ENCODE measurements around the gene KLF12. TPM values are rescaled to one million over a fixed set of nuclear protein-coding genes. Genes with fewer than 3 reads are reported as not detected.

KLF12 gene
- 8.2 and 9.1 TPM in 2 replicates for total RNA-seq

DNA sequence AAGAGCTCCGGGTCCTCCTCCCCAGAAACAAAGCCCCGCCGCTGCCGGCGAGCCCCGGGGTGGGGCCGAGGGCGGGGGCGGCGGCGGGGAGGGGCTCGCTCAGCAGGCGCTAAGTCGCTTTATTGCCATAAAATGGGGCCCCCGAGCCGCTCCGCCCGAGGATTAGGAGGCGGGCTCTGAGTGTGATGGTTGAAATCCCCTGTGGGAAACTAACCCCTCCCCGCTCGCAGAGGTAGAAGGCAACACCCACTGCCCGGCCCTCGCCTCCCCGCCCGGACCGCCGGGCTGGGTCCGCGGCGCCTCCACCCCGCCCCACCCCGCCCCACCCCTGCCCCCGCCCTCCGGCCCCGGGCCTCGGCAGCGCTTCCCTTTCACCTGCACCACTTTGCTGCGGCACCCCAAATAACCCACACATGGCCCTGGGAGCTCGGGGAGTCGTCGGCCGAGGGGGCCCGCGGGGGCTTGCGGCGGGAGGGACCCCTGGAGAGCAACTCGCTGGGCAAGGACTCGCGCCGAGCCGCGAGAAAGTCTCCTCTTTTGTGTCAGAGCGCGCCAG is at the start of gene KLF12:
Gene KLF12, minus strand, starts transcription at position 184 of the 556 bp plus-strand sequence.
- peak; percentile 64 for DNase-seq (ENCODE audit: low read depth, low spot score)

- no peak for DNase-seq (ENCODE audit: low read depth, low spot score)
These were observed 48.3 kb upstream of the KLF12 start for GRCh38 chr13:74182491-74182890.

DNA sequence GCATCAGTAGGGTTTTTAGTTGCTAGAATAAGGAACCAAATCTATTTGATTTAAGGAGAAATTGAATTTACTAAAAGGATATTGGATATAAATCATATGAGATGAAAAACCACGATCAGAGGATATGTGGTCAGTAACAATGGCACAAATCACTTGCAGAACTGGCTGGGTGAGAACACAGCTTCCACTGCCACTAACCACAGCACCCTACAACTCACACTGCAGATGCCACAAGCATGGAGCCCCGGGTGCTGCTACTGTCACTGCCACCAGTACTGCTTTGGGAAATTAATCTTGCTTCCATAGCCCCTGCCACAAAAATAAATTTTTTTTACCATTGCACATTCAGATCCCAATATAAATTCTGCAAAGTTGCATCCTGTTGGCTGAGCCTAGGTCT is 40.6 kb upstream of the KLF12 start:
- DNase-seq (ENCODE audit: low read depth, low spot score), result no peak

DNA sequence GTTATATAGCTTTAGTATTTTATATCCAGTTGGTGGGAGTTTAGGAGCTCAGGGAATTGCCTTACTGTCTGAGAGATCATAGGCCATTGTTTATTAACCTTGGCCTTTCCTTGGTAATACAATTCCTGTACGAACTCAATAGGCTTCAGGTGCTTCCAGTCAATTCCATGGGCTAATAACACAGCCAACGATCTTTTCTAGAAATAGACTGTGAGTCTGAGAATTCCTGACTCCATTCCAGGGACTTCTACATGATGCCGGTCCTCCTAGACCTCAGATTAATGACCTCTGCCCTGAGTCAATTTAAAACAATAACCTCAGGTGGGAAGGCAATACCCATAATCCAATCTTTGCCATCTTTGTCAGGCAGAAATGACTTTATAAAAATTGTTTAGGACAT is 39.6 kb upstream of the KLF12 start:
- no peak for DNase-seq (ENCODE audit: low read depth, low spot score)

DNA sequence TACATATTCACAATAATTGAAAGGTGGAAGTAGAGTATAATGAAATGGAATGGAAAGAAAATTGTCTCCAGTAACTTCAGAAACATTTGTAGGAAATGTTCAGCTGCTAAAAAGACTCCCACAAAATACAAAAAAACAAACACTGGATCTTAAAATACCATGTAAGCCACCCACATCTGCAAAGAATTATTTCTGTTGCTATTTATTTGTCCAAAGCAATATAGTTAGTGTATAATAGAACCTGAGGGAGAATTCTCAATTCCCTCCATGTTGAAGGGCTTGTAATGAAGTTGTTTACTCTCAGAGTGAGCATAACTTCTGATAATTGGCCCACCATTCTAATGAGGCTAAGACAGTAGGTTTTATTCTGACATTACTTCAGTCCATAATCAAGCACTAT is 37.4 kb upstream of the KLF12 start:
- DNase-seq (ENCODE audit: low read depth, low spot score), result no peak

DNA sequence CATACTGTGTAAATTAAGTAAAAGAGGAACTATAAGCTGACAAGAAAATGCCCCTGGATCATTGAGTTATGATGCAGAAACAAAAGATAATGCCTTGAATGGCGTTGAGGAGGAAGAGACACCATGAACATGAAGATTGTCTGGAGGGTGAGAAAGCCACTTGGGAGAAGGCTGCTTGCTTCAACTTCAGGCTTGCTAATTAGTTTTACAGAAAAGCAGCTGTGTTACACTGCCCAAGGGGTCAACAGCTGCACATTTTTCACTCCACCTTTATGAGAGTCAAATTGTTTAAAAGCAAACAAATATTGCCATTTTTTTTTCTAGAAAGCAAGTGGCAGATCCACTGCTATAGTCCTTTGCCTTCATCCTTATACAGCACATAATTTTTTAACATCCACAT is 35.5 kb upstream of the KLF12 start:
- no peak for DNase-seq (ENCODE audit: low read depth, low spot score)

GRCh38 chr13:74168263-74168675 is 34.1 kb upstream of the KLF12 start:
- DNase-seq (ENCODE audit: low read depth, low spot score), result no peak

DNA sequence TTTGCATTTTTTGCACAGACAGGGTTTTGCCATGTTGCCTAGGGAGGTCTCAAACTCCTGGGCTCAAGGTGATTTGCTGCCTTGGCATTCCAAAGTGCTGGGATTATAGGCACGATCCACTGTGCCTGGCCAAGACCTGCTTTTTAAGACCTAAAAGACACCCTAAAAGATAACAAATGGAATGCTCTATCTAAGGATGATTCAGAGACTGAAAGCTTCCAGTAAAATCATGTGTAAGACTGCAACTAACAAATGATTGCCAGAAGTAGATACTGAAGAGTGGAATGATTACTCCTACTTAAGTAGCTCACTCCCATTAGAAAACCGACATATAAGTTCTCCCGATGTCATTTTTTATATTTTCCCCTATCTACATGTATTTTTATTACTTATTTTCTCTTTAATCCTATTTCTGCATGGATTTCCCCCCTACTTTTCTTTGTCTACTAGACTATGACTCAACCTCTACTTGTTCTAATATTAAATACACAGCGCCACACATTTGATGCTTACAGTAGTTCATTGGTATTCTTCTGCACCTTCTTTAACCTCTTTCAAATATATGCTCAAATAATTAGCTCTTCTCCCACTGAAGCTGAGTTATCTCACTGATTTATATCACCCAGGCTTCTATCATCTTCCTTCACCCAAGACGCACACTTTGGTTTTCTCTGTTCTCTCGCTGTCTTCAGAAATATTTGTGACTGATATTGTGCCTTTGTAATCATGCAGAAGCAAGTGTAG is 32.2 kb upstream of the KLF12 start:
- no peak for DNase-seq (ENCODE audit: low read depth, low spot score)

DNA sequence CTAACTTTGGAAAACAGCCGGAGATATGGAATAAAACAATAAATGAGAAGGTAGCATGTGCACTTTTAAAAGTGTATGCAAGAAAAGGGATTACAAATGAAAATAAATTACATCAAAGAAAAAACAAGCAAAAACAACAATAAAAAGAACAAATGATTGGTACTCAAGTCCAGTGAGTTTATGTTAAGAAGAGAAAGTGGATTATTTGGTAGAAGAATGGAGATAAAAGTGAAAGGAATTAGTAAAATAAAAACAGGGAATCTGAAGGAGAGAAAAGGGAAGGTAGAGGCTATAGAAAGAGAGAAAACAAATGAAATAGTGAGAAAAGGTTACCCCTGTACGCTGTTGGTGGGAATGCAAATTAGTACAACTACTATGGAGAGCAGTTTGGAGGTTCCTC is 28.6 kb upstream of the KLF12 start:
- DNase-seq (ENCODE audit: low read depth, low spot score), result no peak

DNA sequence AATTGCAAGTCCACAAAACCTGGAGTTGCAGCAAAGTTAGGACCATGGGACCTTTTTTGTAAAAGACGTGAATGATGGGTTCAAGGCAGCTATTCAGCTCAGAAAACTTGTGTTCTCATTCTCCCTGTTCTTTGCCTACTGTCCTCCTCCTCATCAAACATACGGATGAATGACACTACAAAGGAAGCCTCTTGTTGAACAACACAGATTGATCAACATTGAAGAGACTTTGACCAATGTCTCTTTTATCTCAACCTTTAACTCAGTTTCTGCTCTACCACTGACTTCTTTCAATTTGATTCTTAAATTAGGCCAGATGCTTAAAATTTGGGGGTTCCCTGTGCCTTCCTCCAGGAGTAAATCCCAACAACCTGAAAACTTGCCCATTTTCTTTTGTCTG is 27.9 kb upstream of the KLF12 start:
- no peak for DNase-seq (ENCODE audit: low read depth, low spot score)

- no peak for DNase-seq (ENCODE audit: low read depth, low spot score)
These were observed 24.6 kb upstream of the KLF12 start for GRCh38 chr13:74158571-74159352.

DNA sequence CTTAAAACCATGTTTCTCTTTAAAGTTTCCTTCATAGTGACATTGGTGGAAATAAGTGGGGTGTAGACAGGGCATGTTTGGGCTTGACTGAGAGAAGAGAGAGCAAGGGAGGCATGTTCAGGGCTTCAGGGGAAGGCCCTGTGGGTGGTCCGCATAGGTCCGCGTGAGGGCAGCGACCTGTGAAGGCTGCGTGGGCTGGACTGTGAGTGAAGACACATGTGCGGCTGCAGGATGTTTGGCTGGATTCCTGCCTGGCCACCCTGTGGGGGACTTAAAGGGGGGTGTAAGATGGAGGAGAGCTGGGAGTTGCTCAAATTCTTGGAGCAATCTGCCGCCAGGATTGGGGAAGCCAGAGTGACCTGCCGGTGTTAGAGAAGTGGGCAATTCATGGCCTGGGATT is 23.8 kb upstream of the KLF12 start:
- no peak for DNase-seq (ENCODE audit: low read depth, low spot score)

DNA sequence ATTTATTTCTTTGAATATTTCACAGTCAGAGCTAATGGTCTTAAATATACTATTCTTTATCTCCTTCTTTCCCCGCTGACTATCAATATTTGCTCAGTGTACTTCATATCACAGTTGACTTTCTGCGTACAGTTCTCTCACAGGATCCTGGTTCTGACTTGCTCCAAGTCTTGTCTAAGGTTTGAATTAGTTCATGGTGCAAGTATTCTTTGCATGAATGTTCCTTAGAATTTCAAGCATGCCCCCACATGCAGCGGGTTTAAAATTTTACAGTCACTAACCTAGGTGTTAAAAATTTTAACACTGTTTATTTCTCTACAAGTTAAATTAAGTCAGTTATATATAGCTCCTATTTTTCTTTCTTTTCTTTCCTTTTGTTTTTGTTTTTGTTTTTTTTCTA is 20.8 kb upstream of the KLF12 start:
- DNase-seq (ENCODE audit: low read depth, low spot score), result no peak

DNA sequence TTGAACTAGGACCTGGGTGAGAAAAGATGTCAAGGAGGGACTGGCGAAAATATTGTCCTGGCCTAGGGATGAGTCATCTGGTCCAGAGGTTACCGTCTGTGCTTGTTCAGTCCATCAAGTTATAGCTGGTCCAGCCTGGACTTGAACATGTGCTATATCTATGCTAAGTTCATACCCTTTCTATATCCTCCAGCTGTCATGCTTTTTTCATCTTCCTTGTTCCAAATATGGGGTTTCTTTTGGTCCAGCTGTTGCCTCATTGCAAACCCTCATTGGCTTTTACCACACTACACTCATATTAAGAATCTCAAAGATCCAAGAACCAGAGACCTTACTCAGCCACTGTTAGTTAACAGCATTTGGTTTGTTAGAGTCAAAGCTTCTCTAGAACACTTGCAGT is 19.1 kb upstream of the KLF12 start:
- DNase-seq (ENCODE audit: low read depth, low spot score), result no peak

- no peak for DNase-seq (ENCODE audit: low read depth, low spot score)
These were observed 17.7 kb upstream of the KLF12 start for GRCh38 chr13:74151859-74152258.

- DNase-seq (ENCODE audit: low read depth, low spot score), result no peak
These were observed 14.1 kb upstream of the KLF12 start for GRCh38 chr13:74148352-74148751.

DNA sequence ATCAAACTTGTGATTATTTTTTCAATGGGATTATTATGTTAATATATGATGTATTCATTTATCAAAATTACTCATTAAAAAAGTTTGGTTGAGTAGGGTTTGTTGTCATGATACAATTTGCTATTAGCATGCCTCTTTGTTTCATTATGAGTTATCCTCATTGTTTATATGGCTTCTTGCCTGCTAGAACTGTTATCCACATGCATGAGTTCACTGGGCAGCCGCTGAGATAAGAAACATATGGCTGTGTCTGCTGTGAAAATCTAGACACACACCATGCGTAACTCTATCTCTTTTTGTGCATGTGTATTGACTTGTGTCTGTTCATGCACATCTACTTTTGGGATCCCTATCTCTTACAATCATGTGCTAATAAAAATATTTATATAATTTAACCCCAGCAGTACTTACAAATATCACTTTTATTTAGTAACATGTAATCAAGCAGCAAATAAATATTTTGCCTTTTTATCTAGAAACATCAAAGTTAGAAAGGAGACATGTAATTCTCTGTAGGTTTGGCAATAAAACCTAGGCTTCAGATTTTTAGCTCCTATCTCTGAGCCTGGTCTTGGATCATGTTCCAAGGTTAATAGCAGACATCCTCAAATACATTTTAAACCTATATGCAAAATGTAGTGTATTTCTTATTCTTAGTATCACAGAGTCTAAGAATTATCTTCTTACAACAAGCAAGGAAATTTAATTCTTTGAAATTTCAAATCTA is 11.2 kb upstream of the KLF12 start:
- DNase-seq (ENCODE audit: low read depth, low spot score), result no peak

DNA sequence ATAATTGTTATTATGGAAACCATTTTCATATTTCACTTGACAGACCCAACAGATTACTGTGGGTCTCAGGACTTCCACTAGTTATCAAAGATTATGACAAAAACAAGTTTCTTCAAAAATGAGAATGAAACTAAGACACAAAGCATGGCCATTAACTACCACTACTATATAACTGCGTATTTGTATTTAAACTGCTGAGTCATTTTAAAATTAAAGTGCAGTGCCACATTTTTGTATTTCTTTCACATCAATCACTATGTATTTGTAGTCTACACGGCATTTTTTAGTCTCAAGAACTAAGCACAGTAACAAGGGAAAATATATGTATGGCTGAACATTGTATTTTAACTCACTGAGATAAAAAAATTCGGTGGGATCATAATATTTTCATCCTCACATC is 10.1 kb upstream of the KLF12 start:
- DNase-seq (ENCODE audit: low read depth, low spot score), result no peak

DNA sequence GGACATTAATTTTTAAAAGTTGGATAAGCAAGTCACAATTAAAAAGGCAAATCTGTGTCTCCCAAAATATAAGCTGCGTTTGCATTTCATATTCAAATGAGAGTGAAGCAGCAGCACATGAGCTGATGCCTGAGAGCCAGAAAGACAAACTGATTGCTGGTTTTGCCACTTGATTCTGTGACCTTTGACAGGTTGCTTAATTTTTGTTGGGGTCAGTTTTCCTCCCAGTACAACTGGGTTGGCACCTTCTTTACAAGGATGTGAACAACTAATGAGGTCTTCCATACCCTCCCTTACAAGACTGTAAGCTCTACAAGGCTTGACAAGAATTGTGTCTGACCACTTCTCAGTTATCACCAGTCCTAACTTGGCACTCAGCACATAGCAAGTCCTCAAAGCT is 8.1 kb upstream of the KLF12 start:
- no peak for DNase-seq (ENCODE audit: low read depth, low spot score)

DNA sequence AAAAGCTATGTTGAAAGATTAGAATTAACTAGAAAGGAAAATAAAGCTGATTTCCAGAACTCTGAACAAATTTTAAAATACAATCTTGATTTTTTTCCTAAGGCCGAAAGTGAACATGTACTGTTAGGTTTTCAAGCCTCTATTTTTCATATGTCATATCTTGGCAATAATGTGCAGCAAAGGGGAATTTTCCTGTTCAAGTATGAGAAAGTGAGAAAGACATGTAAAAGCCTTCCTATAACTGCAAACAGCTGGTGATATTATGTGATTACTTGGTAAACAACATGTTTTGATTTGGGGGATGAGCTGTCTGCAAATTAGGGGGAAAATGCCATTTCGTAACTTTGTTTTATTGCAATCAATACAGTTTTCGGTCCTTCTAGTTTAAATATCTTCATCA is 4.0 kb upstream of the KLF12 start:
- DNase-seq (ENCODE audit: low read depth, low spot score), result no peak

DNA sequence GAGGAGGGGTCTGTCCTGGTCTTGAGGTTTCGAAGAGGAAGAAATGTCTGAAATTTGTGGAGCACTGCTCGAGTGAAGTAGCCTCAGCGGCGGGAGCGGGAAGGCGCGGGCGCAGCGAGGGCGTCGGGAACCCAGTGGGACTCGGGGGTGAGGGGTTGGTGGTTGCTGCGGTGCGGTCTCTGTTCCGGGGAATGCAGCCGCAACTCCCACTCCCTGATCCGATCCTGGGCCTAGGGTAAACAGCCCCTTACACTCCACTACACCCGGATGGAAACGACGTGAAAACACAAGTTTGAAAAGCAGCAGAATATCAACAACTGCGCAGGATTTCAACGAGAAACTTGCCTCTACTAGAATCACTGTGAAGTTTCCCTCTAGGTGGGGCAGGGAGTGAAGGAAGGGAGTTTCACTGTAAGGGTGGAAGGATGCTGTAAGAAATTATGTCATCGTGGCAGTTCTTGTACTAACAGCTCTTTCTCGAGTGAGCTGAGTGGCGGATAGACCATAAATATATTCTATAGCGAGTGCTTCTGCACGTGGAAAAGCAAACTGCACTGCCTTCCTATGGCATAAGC is 2.0 kb upstream of the KLF12 start:
- no peak for DNase-seq (ENCODE audit: low read depth, low spot score)

Measured in pulmonary artery endothelial cell (primary cell).